H9 (cell line): ENCODE results near the gene PTPRB. TPM values are rescaled to one million over a fixed set of nuclear protein-coding genes. Genes with fewer than 3 reads are reported as not detected.

Source experiments
- DNase-seq: peaks from one replicate; pipeline ENCODE4 v3.0.0-alpha.2; 2017
- H2AFZ ChIP-seq: one replicate; pipeline ENCODE4 v1.6.1; 2013; ENCODE audit warnings: mild to moderate bottlenecking, low read length, control low read depth, moderate library complexity
- H2AK5ac ChIP-seq: 2 replicates; pipeline ENCODE4 v1.6.1; 2013; ENCODE audit warnings: low read length, control low read depth, mixed read lengths; ENCODE audit not compliant: insufficient read length
- H2BK120ac ChIP-seq: one replicate; pipeline ENCODE4 v1.6.1; 2013; ENCODE audit warnings: low read depth, mild to moderate bottlenecking, low read length, control low read depth, inconsistent platforms; ENCODE audit not compliant: poor library complexity, severe bottlenecking
- H2BK12ac ChIP-seq: 2 replicates; pipeline ENCODE4 v1.6.1; 2013; ENCODE audit warnings: low read length, control low read depth, mixed read lengths, low read depth; ENCODE audit not compliant: insufficient read length
- H2BK15ac ChIP-seq: 2 replicates; pipeline ENCODE4 v1.6.1; 2013; ENCODE audit warnings: low read depth, low read length, control low read depth
- H2BK20ac ChIP-seq: one replicate; pipeline ENCODE4 v1.6.1; 2013; ENCODE audit warnings: low read depth, mild to moderate bottlenecking, low read length, control low read depth, inconsistent platforms; ENCODE audit not compliant: poor library complexity, severe bottlenecking
- H2BK5ac ChIP-seq: 2 replicates; pipeline ENCODE4 v1.6.1; 2013; ENCODE audit warnings: low read length, control low read depth, mixed read lengths; ENCODE audit not compliant: insufficient read length
- H3K14ac ChIP-seq: 2 replicates; pipeline ENCODE4 v1.6.1; 2013; ENCODE audit warnings: low read length, control low read depth; ENCODE audit not compliant: insufficient read depth
- H3K18ac ChIP-seq: 2 replicates; pipeline ENCODE4 v1.6.1; 2013; ENCODE audit warnings: low read depth, mild to moderate bottlenecking, mixed read lengths, low read length, control low read depth; ENCODE audit not compliant: insufficient read length
- H3K23ac ChIP-seq: 2 replicates; pipeline ENCODE4 v1.6.1; 2013; ENCODE audit warnings: low read length, control low read depth, mixed read lengths, low read depth; ENCODE audit not compliant: insufficient read length
- H3K23me2 ChIP-seq: 2 replicates; pipeline ENCODE4 v1.6.1; 2013; ENCODE audit warnings: low read depth, mild to moderate bottlenecking, mixed read lengths, low read length, control low read depth; ENCODE audit not compliant: insufficient read length, poor library complexity, severe bottlenecking
- H3K27ac ChIP-seq: 2 replicates; pipeline ENCODE4 v1.5.1; 2013; ENCODE audit warnings: low read length, control low read depth, mixed read lengths, low read depth; ENCODE audit not compliant: insufficient read length
- H3K27me3 ChIP-seq: 2 replicates; pipeline ENCODE4 v1.6.1; 2013; ENCODE audit warnings: low read length, control low read depth, inconsistent platforms; ENCODE audit not compliant: insufficient read depth
- H3K4ac ChIP-seq: 2 replicates; pipeline ENCODE4 v1.6.1; 2013; ENCODE audit warnings: low read depth, mild to moderate bottlenecking, control low read depth, inconsistent platforms, low read length, moderate library complexity
- H3K4me1 ChIP-seq: 2 replicates; pipeline ENCODE4 v1.6.1; 2013; ENCODE audit warnings: low read length, control low read depth, inconsistent platforms; ENCODE audit not compliant: insufficient read depth
- H3K4me2 ChIP-seq: 2 replicates; pipeline ENCODE4 v1.6.1; 2013; ENCODE audit warnings: low read length, control low read depth, mixed read lengths; ENCODE audit not compliant: insufficient read length, insufficient read depth
- H3K56ac ChIP-seq: 2 replicates; pipeline ENCODE4 v1.6.1; 2013; ENCODE audit warnings: low read depth, mild to moderate bottlenecking, mixed read lengths, low read length, control low read depth; ENCODE audit not compliant: insufficient read length
- H3K79me1 ChIP-seq: 2 replicates; pipeline ENCODE4 v1.6.1; 2013; ENCODE audit warnings: low read depth, mild to moderate bottlenecking, moderate library complexity, low read length, control low read depth, inconsistent platforms; ENCODE audit not compliant: insufficient read depth, poor library complexity, severe bottlenecking
- H3K79me2 ChIP-seq: 2 replicates; pipeline ENCODE4 v1.6.1; 2013; ENCODE audit warnings: low read length, control low read depth, inconsistent platforms; ENCODE audit not compliant: insufficient read depth
- H3K9ac ChIP-seq: 2 replicates; pipeline ENCODE4 v1.6.1; 2013; ENCODE audit warnings: low read length, control low read depth, mixed read lengths; ENCODE audit not compliant: insufficient read length; ENCODE audit errors: extremely low read depth
- H3K9me3 ChIP-seq: one replicate; pipeline ENCODE4 v1.6.1; 2013; ENCODE audit warnings: low read depth, low read length, inconsistent platforms; ENCODE audit not compliant: control insufficient read depth
- H3T11ph ChIP-seq: one replicate; pipeline ENCODE4 v1.6.1; 2013; ENCODE audit warnings: mild to moderate bottlenecking, low read length, control low read depth, inconsistent platforms
- H4K20me1 ChIP-seq: one replicate; pipeline ENCODE4 v1.6.1; 2013; ENCODE audit not compliant: control insufficient read depth, insufficient read length, insufficient read depth
- H4K5ac ChIP-seq: 2 replicates; pipeline ENCODE4 v1.6.1; 2013; ENCODE audit warnings: low read depth, mild to moderate bottlenecking, mixed read lengths, low read length, control low read depth; ENCODE audit not compliant: insufficient read length
- H4K8ac ChIP-seq: replicated peaks from 2 replicates; pipeline ENCODE4 v1.6.1; 2013; ENCODE audit warnings: low read length, control low read depth, mixed read lengths, low read depth; ENCODE audit not compliant: insufficient read length
- H4K91ac ChIP-seq: 2 replicates; pipeline ENCODE4 v1.6.1; 2013; ENCODE audit warnings: low read depth, mild to moderate bottlenecking, moderate library complexity, mixed read lengths, low read length, control low read depth; ENCODE audit not compliant: insufficient read length
- H3K27ac Mint-ChIP-seq, 3 experiments: 2 replicates in 2 of 3; 3 replicates in 1 of 3; pipeline ENCODE4 v1.8.0; 2020 to 2021; ENCODE audit warnings: mixed read lengths in 3 of 3, mild to moderate bottlenecking in 1 of 3, moderate library complexity in 1 of 3
- H3K27me3 Mint-ChIP-seq: 2 replicates; pipeline ENCODE4 v1.8.0; 2021; ENCODE audit warnings: low read depth, mild to moderate bottlenecking, moderate library complexity, mixed read lengths
- H3K36me3 Mint-ChIP-seq, 3 experiments: 2 replicates in 2 of 3; 3 replicates in 1 of 3; pipeline ENCODE4 v1.8.0; 2020 to 2021; ENCODE audit warnings: low read depth in 3 of 3, mixed read lengths in 3 of 3; ENCODE audit not compliant: insufficient read depth in 1 of 3
- H3K4me1 Mint-ChIP-seq, 2 experiments: 2 replicates each; pipeline ENCODE4 v1.8.0; 2020; ENCODE audit warnings: mixed read lengths in 2 of 2
- H3K4me3 Mint-ChIP-seq, 2 experiments: 2 replicates in 1 of 2; 3 replicates in 1 of 2; pipeline ENCODE4 v1.8.0; 2020 to 2021; ENCODE audit warnings: mild to moderate bottlenecking in 2 of 2, mixed read lengths in 2 of 2, moderate library complexity in 1 of 2
- H3K9me3 Mint-ChIP-seq, 2 experiments: 2 replicates in 1 of 2; 3 replicates in 1 of 2; pipeline ENCODE4 v1.8.0; 2020; ENCODE audit warnings: mild to moderate bottlenecking in 2 of 2, mixed read lengths in 2 of 2, moderate library complexity in 1 of 2
- WGBS: extraction: QIAGEN DNeasy Blood & Tissue Kit; methylation state at CpG from one replicate; pipeline ENCODE4 v1.1.7; 2013; ENCODE audit warnings: missing lambda C conversion rate, low lambda C conversion rate, mixed read lengths; ENCODE audit not compliant: insufficient read length; ENCODE audit errors: extremely low coverage; 5-methylcytosine and 5-hydroxymethylcytosine counted together
- total RNA-seq: library from RNA; stranded (reverse); gene quantifications from 2 replicates; pipeline ENCODE4 v1.2.1, GENCODE V29; 2021
- TF ChIP-seq, protein P1 (sequence below): fragments of 200-600 bp; sonication (generic); conservative IDR thresholded peaks from 3 replicates; pipeline ENCODE4 v1.8.0; 2021; ENCODE audit warnings: antibody characterized with exemption, mild to moderate bottlenecking

The PTPRB gene
- total RNA-seq, 1 experiment from 2014 or later: 1.4 TPM

GRCh38 chr12:70627677-70628076 lies 9.6 kb downstream of the PTPRB start:
- no peak overlapping the region for H3K56ac ChIP-seq
- 100% methylated on average over 1 of the region's 5 CpGs for WGBS
- no peaks in the 10 kb centered on the region for H3K79me1 ChIP-seq
- H3K27ac ChIP-seq: no peak overlapping the region
- no peak overlapping the region for H3K4me2 ChIP-seq
- H2BK5ac ChIP-seq: no peak overlapping the region
- no peak overlapping the region for H2AFZ ChIP-seq
- no peak overlapping the region for H3K14ac ChIP-seq
- Mint-ChIP-seq H3K27me3 (no peaks in the 10 kb centered on the region), H3K36me3 (no peaks in the 10 kb centered on the region), H3K4me3 (no peak overlapping the region), H3K4me1 (peaks cover 4 to 5% of the 10 kb centered on the region in 2 experiments; a peak in 2 of 4 replicates), H3K27ac (no peak overlapping the region), H3K9me3 (no peaks in the 10 kb centered on the region)
- TF ChIP-seq, protein P1, sequence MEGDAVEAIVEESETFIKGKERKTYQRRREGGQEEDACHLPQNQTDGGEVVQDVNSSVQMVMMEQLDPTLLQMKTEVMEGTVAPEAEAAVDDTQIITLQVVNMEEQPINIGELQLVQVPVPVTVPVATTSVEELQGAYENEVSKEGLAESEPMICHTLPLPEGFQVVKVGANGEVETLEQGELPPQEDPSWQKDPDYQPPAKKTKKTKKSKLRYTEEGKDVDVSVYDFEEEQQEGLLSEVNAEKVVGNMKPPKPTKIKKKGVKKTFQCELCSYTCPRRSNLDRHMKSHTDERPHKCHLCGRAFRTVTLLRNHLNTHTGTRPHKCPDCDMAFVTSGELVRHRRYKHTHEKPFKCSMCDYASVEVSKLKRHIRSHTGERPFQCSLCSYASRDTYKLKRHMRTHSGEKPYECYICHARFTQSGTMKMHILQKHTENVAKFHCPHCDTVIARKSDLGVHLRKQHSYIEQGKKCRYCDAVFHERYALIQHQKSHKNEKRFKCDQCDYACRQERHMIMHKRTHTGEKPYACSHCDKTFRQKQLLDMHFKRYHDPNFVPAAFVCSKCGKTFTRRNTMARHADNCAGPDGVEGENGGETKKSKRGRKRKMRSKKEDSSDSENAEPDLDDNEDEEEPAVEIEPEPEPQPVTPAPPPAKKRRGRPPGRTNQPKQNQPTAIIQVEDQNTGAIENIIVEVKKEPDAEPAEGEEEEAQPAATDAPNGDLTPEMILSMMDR: no peak
- no peaks in the 10 kb centered on the region for H3K79me2 ChIP-seq
- no peak overlapping the region for H3K18ac ChIP-seq
- H4K8ac ChIP-seq: no peak overlapping the region
- no peak overlapping the region for H3T11ph ChIP-seq
- no peak for DNase-seq
- no peak overlapping the region for H2BK15ac ChIP-seq
- no peaks in the 10 kb centered on the region for H3K9me3 ChIP-seq
- no peak overlapping the region for H3K23ac ChIP-seq
- no peak overlapping the region for H4K5ac ChIP-seq
- no peaks in the 10 kb centered on the region for H3K27me3 ChIP-seq
- H3K23me2 ChIP-seq: no peaks in the 10 kb centered on the region
- H2BK120ac ChIP-seq: no peak overlapping the region
- H3K4ac ChIP-seq: no peak overlapping the region
- no peak overlapping the region for H2BK20ac ChIP-seq
- no peaks in the 10 kb centered on the region for H4K20me1 ChIP-seq
- H2BK12ac ChIP-seq: no peak overlapping the region
- H4K91ac ChIP-seq: no peak overlapping the region
- no peaks in the 10 kb centered on the region for H3K4me1 ChIP-seq
- no peak overlapping the region for H3K9ac ChIP-seq
- no peak overlapping the region for H2AK5ac ChIP-seq
